HG02571 (cell line): ENCODE data around the gene MVP.
"Not testable (repeated sequence)": the region's sequence is repeated elsewhere in the genome, so short reads cannot be mapped to it uniquely, and the experiment has no call there.

Experiments
- ATAC-seq: cut with Tn5 transposase; IDR thresholded peaks from one replicate; pipeline ENCODE4 v1.9.1; 2021; ENCODE audit warnings: mild to moderate bottlenecking, moderate library complexity; ENCODE audit not compliant: unreplicated experiment

The MVP gene

GRCh38 chr16:29868396-29869009 lies 48.2 kb downstream of the MVP start:
- no peak for ATAC-seq

- ATAC-seq: not testable (repeated sequence)
Observed at GRCh38 chr16:29869067-29869466, 48.8 kb downstream of the MVP start.

DNA sequence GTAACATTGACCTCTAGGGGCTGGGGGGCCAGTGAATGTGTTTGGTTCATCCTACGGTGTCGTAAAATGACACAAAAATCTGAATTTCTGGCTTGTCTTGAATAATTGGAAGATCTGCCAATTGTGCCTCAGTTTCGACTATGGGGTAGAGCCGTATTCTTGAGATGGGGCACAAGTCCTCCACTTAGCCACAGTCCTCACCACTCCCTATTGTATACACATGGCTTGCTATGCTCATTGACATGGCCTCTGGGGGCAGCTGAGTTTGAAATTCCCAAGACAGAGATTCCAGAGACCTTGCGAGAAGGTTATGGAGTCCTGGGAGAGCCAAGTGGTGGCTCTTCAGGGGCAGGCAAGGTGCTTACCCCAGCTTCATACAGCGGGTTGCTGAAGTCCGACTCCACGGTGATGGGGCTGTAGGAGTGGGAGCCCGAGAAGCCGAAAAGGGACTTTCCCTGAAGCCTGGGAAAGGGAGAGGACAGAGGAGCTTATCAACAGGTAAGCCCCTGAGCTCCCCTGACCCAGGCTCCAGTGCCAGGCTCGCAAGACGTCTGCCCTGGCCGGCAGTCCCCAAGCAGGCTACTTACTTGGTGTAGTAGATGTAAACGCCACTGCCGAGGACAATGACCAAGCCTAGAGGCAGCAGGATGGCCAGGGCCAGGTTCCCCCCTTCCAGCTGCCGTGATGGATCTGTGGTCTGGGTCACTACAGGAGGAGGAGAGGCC lies 51.7 kb downstream of the MVP start:
- ATAC-seq: no peak

DNA sequence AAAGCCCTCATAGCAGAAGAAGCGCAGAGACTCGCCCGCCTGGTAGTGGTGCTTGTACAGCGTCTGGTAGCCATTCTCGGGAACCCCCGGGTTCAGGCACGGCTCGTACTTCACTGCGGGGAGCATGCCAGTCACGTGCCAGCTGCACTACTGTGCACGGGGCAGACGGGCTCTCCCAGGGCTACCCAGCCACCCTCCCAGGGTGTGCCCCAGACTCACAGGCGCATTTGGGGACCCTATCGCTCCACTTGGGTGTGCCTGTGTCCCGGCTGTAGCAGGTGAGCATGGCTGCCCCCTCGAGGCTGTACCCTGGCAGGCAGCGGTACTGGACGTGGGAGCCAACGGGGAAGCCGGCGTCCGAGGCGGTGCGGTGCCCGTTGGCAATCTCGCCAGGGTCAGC lies 53.1 kb downstream of the MVP start:
- ATAC-seq: no peak

- ATAC-seq: no peak
Observed at GRCh38 chr16:29875206-29875605, 54.9 kb downstream of the MVP start.

- ATAC-seq: no peak
Observed at GRCh38 chr16:29876217-29876593, 55.9 kb downstream of the MVP start.

DNA sequence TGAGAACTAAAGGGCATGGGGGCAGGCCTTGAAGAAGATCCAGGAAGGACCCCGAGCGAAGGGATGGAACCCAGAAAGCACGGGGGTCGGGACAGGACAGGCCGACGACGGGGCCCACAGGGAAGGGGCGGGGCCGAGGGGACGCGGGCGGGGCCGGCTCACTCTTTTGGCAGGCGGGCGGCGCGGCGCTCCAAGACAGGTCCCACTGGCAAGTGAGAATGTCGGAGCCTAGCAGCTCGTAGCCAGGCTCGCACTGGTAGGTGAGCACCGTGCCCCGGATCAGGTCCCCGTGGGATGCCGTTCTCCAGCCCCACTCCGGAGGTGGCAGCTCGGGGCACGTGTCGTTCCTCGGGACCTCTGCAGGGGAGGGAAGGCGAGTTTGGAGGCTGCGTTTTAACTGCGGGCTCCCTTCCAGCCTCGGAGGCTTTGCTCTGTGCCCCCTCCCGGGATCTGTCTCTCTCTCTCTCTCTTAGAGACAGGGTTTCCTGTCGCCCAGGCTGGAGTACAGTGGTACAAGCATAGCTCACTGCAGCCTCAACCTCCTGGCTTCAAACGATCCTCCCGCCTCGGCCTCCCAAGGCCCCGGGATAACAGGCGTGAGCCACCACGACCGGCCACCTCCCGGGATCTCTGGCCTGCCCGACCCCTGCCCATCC lies 56.5 kb downstream of the MVP start:
- ATAC-seq: no peak

DNA sequence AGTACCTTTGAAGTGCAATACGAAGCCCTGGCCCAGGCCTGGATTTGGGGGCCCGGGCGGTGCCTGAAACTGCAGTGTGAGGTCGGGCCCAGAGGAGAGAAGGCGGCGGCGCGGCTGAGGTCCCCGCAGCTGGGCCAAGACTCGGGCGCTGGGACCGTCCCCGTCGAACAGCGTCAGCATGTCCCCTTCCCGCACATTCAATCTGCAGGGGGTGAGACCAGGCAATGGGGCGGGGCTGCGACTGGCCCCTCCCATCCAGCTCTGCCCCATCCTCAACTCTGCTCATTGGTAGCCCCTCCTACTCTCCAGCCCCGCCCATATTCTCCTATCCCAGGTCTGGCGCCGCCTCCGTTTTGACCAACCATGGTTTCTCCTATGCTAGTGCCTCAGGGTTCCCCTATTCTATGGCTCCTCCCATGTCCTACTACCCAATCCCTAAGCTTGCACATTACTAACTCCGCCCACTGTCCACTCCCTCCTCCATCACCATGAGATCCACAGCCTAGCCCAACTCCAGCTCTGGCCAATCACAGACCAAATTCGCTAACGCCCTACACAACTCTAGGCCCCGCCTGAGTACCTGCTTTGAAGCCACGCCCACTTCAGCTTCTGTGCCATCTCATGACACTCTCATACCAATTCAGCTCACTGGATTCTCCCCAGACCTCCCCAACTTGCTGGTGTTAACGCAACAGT lies 57.2 kb downstream of the MVP start:
- no peak for ATAC-seq

- ATAC-seq: no peak
Observed at GRCh38 chr16:29878172-29878571, 57.9 kb downstream of the MVP start.

GRCh38 chr16:29881050-29881449 lies 60.8 kb downstream of the MVP start:
- no peak for ATAC-seq

DNA sequence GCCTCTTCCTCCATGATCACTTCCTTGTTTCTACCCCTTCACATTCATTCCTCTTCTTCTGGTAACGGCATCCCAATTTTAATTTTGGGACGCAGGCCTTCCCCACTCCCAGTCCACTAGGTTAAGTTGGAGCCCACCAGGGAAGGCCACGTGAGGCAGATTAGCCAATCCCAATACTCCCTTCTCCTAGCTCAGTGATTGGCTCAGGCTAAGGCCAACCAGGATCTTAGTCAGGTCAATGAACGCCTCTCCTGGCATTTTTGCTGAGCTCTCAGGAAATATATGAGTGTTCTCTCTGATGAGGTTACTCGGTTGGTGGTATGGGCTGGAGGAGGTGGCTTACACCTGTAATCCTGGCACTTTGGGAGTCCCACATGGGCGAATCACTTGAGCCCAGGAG lies 63.7 kb downstream of the MVP start:
- ATAC-seq: no peak

DNA sequence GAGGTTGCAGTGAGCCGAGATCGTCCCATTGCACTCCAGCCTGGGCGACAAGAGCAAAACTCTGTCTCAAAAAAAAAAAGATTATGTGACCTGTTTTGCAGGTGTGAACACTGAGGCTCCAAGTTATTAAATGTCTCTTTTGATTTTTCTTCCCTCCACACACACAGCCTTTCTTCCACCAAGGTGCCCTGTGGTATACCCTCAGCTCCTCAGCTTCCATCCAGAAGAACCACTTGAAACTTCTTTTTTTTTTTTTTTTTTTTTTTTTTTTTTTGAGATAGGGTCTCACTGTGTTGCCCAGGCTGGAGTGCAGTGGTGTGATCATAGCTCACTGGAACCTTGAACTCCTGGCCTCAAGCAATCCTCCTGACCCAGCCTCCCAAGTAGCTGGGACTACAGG lies 69.1 kb downstream of the MVP start:
- ATAC-seq: not testable (repeated sequence)

DNA sequence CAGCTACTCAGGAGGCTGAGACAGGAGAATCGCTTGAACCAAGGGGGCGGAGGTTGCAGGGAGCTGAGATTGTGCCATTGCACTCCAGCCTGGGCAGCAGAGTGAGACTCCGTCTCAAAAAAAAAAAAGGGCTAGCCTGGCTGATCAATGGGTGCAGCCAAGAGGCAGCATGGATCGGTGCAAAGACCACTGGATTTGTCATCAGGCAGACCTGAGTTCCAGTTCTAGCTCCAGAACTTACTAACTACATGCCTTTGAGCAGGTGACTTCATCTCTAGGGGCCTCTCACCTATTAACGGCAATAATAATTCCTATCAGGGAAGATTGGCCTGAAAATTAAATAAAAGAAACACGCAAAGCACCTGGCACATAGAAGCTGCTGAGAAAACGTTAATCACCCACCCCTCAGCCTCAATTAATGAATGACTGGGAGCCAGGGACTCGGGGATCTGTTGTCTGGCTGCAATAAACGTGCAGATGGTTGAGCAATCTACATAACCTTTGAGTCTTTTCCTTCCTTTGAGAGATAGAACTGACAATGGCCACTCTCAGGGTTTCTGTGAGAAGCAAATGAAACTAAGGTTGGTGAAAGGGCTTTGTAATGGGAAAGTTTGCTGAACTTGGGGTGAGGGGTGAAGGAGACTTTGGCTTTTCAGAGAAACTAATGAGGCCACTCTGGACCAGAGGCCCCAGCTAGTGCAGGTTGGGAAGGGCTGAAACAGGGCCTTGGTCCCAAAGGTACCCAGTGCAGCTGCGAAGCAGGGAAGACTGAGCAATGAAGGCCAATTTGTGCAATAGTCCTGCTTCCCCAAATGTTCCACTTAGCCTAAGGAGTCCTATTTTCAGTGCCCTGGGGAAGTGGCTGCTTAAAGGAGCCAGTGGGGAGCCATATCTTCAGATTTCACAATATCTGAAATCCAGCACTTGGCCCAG lies 71.5 kb downstream of the MVP start:
- ATAC-seq: no peak

DNA sequence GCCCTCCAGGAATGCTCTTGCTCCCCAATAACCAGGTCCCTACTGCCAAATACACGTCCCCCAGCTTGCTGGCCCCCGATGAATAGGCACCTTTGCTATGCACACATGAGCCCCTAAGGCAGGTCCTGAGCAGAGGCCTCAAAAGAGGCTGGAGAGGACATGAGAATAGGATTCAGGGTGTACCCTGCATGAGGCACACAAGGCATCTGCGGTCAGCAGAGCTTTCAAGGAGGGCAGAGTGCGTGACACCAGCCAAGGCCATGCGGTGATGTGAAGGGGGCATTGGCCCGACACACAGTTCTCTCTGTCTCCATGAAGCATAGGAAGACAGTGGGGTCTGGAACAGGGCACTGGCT lies 72.2 kb downstream of the MVP start:
- no peak for ATAC-seq

- no peak for ATAC-seq
Observed at GRCh38 chr16:29893553-29893952, 73.3 kb downstream of the MVP start.

DNA sequence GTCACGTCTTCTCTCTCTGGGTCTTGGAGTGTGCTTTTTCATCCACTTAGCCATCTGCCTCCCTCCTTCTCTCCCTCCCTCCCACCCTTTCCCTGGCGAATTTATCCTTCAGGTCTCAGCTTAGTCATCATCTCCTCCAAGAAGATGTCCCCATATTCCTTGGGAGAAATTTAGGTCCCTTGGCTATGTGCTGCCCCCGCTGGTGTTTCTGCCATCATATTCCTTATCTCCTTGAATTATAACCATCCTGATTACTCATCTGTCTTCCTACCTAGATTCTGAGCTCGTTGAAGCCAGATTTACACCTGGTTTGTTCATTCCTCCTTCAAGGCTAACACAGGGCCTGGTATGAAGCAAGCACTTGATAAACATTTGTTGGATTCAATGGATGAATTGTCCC lies 74.1 kb downstream of the MVP start:
- ATAC-seq: no peak

DNA sequence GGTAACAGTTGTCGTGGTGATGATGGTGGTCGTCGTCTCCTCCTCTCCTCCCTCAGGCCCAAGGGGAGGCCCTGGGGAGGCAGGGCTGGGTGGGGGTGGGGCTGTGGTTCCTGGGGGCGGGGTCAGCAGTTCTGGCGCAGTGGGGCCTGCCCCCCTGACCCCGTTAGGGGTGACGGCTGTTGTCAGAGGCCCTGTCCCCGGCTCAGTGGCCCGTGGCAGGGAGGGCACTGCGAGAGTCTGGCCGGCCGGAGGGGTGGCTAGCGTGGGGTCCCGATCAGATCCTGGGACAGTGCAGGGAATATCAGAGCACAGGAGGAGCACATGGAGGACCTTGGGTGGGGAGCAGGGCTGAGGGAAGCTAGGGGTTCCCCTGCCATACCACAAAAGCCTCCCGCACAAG lies 76.6 kb downstream of the MVP start:
- ATAC-seq: no peak

DNA sequence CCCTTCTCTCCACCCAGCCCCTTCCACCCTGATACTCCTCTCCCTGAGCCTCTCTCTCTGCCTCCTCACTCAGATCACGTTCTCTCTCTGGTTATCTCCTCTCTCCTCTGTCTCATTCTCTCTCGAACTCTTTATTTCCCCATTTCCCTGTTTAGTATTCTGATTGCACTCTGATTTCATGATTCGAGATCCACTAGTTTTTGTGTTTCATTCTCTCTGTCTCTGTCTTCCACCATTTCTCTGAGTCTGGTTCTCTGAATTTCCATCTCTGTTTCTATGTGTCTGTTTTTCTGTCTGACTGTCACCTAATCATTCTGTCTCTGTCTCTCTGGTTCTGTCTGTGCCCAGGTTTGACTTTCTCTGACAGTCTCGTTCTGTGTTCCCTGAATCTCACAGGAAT lies 77.1 kb downstream of the MVP start:
- ATAC-seq: no peak
